CD14-positive monocyte (primary cell): ENCODE data around the gene SPTBN1. TPM values are rescaled to one million over a fixed set of nuclear protein-coding genes. Genes with fewer than 3 reads are reported as not detected.

Experiments used
- DNase-seq, 3 donors: peaks; one replicate each; pipeline ENCODE4 v3.0.0-alpha.2; 2011 to 2022
- H2AFZ ChIP-seq: 2 replicates; pipeline ENCODE4 v1.6.0; 2012; ENCODE audit warnings: mild to moderate bottlenecking, low read depth, low read length, inconsistent platforms; ENCODE audit not compliant: insufficient read depth, poor library complexity, severe bottlenecking
- H3K27ac ChIP-seq, 2 donors: 1 replicate in 1 of 2; 2 replicates in 1 of 2; pipeline ENCODE4 v1.5.1; 2012 to 2013; ENCODE audit warnings: low read length in 2 of 2, control low read depth in 1 of 2, inconsistent platforms in 1 of 2, low read depth in 1 of 2, mild to moderate bottlenecking in 1 of 2
- H3K27me3 ChIP-seq, 2 donors: one replicate each; pipeline versions ENCODE4 v1.6.0 to v1.6.1; 2011 to 2013; ENCODE audit warnings: low read length in 2 of 2; ENCODE audit not compliant: control insufficient read depth in 2 of 2, insufficient read depth in 2 of 2
- H3K36me3 ChIP-seq, 2 donors: replicated peaks in 1 of 2; 1 replicate in 1 of 2; 2 replicates in 1 of 2; pipeline versions ENCODE4 v1.5.1 to v1.6.1; 2012 to 2013; ENCODE audit warnings: low read length in 2 of 2, control low read depth in 1 of 2, inconsistent platforms in 1 of 2, mild to moderate bottlenecking in 1 of 2; ENCODE audit not compliant: insufficient read depth in 2 of 2, control insufficient read depth in 1 of 2
- H3K4me1 ChIP-seq, 2 donors: 1 replicate in 1 of 2; 2 replicates in 1 of 2; pipeline versions ENCODE4 v1.5.1 to v1.6.1; 2012 to 2013; ENCODE audit warnings: low read length in 2 of 2, control low read depth in 1 of 2, inconsistent platforms in 1 of 2, mild to moderate bottlenecking in 1 of 2, moderate library complexity in 1 of 2; ENCODE audit not compliant: insufficient read depth in 2 of 2, control insufficient read depth in 1 of 2
- H3K4me2 ChIP-seq: replicated peaks from 2 replicates; pipeline ENCODE3; 2012; ENCODE audit warnings: low read length, moderate library complexity, mild to moderate bottlenecking; ENCODE audit not compliant: poor library complexity, severe bottlenecking; ENCODE audit errors: extremely low read depth
- H3K4me3 ChIP-seq, 3 experiments: fragments of 200-600 bp in 1 of 3; sonication (generic) in 1 of 3; replicated peaks in 1 of 3; 1 replicate in 2 of 3; 2 replicates in 1 of 3; pipeline ENCODE4 v1.5.1; 2011 to 2013; ENCODE audit warnings: low read length in 3 of 3, mild to moderate bottlenecking in 3 of 3, control low read depth in 2 of 3, low read depth in 2 of 3, inconsistent platforms in 1 of 3, moderate library complexity in 1 of 3
- H3K79me2 ChIP-seq: 2 replicates; pipeline ENCODE4 v1.6.0; 2012; ENCODE audit warnings: mild to moderate bottlenecking, control low read depth, inconsistent platforms, low read length, moderate library complexity; ENCODE audit not compliant: insufficient read depth
- H3K9ac ChIP-seq: 2 replicates; pipeline ENCODE4 v1.6.0; 2017; ENCODE audit warnings: low read length, mild to moderate bottlenecking; ENCODE audit not compliant: insufficient read depth, poor library complexity, severe bottlenecking
- H3K9me3 ChIP-seq, 2 donors: replicated peaks in 1 of 2; 1 replicate in 1 of 2; 2 replicates in 1 of 2; pipeline versions ENCODE4 v1.5.1 to v1.6.1; 2012 to 2013; ENCODE audit warnings: low read length in 2 of 2, control low read depth in 1 of 2; ENCODE audit not compliant: control insufficient read depth in 1 of 2, insufficient read depth in 1 of 2
- H4K20me1 ChIP-seq: 2 replicates; pipeline ENCODE4 v1.6.0; 2012; ENCODE audit warnings: mild to moderate bottlenecking, low read length, control low read depth, moderate library complexity; ENCODE audit not compliant: insufficient read depth
- H3K27ac Mint-ChIP-seq, 7 donors: one replicate each; pipeline ENCODE4 v1.8.0; 2020; ENCODE audit warnings: mild to moderate bottlenecking in 7 of 7, mixed read lengths in 7 of 7, moderate library complexity in 6 of 7, inconsistent platforms in 2 of 7
- H3K27me3 Mint-ChIP-seq, 3 donors: one replicate each; pipeline ENCODE4 v1.8.0; 2021 to 2022; ENCODE audit warnings: low read depth in 3 of 3, mild to moderate bottlenecking in 3 of 3, mixed read lengths in 3 of 3, moderate library complexity in 3 of 3, inconsistent platforms in 1 of 3
- H3K36me3 Mint-ChIP-seq, 2 donors: one replicate each; pipeline ENCODE4 v1.8.0; 2020; ENCODE audit warnings: mixed read lengths in 2 of 2, inconsistent platforms in 1 of 2, mild to moderate bottlenecking in 1 of 2
- H3K4me1 Mint-ChIP-seq: one replicate; pipeline ENCODE4 v1.8.0; 2020; ENCODE audit warnings: mild to moderate bottlenecking, mixed read lengths
- H3K4me3 Mint-ChIP-seq, 2 donors: one replicate each; pipeline ENCODE4 v1.8.0; 2020; ENCODE audit warnings: mild to moderate bottlenecking in 2 of 2, mixed read lengths in 2 of 2, moderate library complexity in 1 of 2
- H3K9me3 Mint-ChIP-seq, 7 donors: one replicate each; pipeline ENCODE4 v1.8.0; 2020 to 2022; ENCODE audit warnings: mixed read lengths in 7 of 7, mild to moderate bottlenecking in 6 of 7, moderate library complexity in 6 of 7, inconsistent platforms in 2 of 7
- WGBS: methylation state at CpG from one replicate; pipeline ENCODE4 v1.1.5; 2013; ENCODE audit warnings: missing lambda C conversion rate; ENCODE audit not compliant: insufficient coverage; 5-methylcytosine and 5-hydroxymethylcytosine counted together
- intact Hi-C, 2 donors: fragments of 100-400 bp; cut with micrococcal nuclease; formaldehyde crosslinking; loops; one replicate each; pipeline versions ENCODE4 v1.15.0 to v1.15.1; 2023
- polyA plus RNA-seq, 3 donors: library from polyadenylated mRNA; depleted of rRNA in 1 of 3; unstranded in 2 of 3; stranded (reverse) in 1 of 3; fragments of 300-500 nt in 2 of 3; fragments of >200 nt in 1 of 3; fragmentation: Illumina TruSeq in 2 of 3; gene quantifications; 1 replicate in 2 of 3; 2 replicates in 1 of 3; pipeline ENCODE4 v1.2.3, GENCODE V29; 2012 to 2021
- TF ChIP-seq, protein P1 (sequence below): fragments of 200-600 bp; IDR thresholded peaks from one replicate; pipeline ENCODE4 v1.8.0; 2022; ENCODE audit warnings: antibody characterized with exemption, mild to moderate bottlenecking

Gene SPTBN1
- polyA plus RNA-seq, 3 donors, result 0.79 to 2.8 (median 1.7) TPM

DNA sequence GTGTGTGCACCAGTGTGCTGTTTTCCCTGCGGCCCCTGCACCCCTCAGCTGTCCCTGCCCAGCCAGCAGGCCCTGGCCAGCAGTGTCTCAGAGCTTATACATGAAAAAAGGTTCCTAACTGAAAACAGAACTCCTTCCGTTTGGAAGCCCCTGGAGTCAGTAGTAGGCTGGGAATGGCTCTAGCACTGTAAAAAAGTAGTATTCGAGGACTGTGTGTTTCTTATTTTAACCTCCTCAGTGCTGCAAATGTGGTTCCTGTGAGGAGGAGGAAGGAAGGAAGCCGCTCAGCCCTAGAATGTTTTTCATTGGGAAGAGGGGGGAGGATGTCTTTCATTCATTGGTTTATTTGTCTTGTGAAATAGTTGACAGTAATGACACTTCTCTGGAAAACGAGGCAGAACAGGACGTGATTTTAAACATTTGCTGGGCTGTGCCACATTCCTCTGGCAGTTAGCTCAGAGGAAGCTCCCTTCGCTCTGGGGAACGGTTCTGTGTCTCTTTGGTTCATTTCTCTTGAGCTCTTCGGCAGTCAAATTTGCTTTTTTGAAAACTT lies 103.5 kb downstream of the SPTBN1 start:
- Mint-ChIP-seq H3K9me3 (no peaks in the 10 kb centered on the region), H3K4me1 (peaks cover 50% of the 10 kb centered on the region), H3K36me3 (peaks cover 4% of the 10 kb centered on the region in 2 donors), H3K27ac (peak overlapping the region; percentile 94 to 99 (median 98)), H3K4me3 (peak overlapping the region; percentile 97 to 98), H3K27me3 (peaks cover 1 to 10% (median 8%) of the 10 kb centered on the region in 3 donors)
- Histone ChIP-seq H2AFZ (peak overlapping the region; percentile 61), H3K4me1 (peaks cover 31 to 44% of the 10 kb centered on the region in 2 donors), H3K4me3 (peak overlapping the region; percentile 58 to 87 (median 82)), H3K27ac (peak overlapping the region; percentile 92 to 96), H3K36me3 (no peaks in the 10 kb centered on the region), H4K20me1 (no peaks in the 10 kb centered on the region), H3K4me2 (peak overlapping the region; percentile 97), H3K79me2 (peaks cover 46% of the 10 kb centered on the region), H3K27me3 (no peaks in the 10 kb centered on the region), H3K9ac (peak overlapping the region; percentile 81), H3K9me3 (no peaks in the 10 kb centered on the region)
- intact Hi-C loops, result no loop called here
- 0% methylated on average over 6 of the region's 9 CpGs for WGBS
- TF ChIP-seq, protein P1, sequence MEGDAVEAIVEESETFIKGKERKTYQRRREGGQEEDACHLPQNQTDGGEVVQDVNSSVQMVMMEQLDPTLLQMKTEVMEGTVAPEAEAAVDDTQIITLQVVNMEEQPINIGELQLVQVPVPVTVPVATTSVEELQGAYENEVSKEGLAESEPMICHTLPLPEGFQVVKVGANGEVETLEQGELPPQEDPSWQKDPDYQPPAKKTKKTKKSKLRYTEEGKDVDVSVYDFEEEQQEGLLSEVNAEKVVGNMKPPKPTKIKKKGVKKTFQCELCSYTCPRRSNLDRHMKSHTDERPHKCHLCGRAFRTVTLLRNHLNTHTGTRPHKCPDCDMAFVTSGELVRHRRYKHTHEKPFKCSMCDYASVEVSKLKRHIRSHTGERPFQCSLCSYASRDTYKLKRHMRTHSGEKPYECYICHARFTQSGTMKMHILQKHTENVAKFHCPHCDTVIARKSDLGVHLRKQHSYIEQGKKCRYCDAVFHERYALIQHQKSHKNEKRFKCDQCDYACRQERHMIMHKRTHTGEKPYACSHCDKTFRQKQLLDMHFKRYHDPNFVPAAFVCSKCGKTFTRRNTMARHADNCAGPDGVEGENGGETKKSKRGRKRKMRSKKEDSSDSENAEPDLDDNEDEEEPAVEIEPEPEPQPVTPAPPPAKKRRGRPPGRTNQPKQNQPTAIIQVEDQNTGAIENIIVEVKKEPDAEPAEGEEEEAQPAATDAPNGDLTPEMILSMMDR, result no peak
- DNase-seq, result peak in 2 of 3 donors; percentile 43 to 59

GRCh38 chr2:54560146-54560881 lies 104.2 kb downstream of the SPTBN1 start:
- DNase-seq, result peak; percentile 60 to 79 (median 69)
- Mint-ChIP-seq H3K9me3 (no peaks in the 10 kb centered on the region), H3K4me1 (peaks cover 49% of the 10 kb centered on the region), H3K27ac (peak overlapping the region; percentile 94 to 99 (median 98)), H3K36me3 (peaks cover 4 to 5% of the 10 kb centered on the region in 2 donors), H3K4me3 (peak overlapping the region; percentile 97 to 98), H3K27me3 (peaks cover 1 to 10% (median 4%) of the 10 kb centered on the region in 3 donors)
- no peaks in the 10 kb centered on the region for H3K36me3 ChIP-seq
- no peaks in the 10 kb centered on the region for H3K27me3 ChIP-seq
- peaks cover 52% of the 10 kb centered on the region for H3K79me2 ChIP-seq
- H3K9me3 ChIP-seq, result no peaks in the 10 kb centered on the region
- H3K27ac ChIP-seq, result peak overlapping the region; percentile 92 to 96
- TF ChIP-seq, protein P1, result no peak
- H4K20me1 ChIP-seq, result no peaks in the 10 kb centered on the region
- H2AFZ ChIP-seq, result peak overlapping the region; percentile 61
- peak overlapping the region; percentile 58 to 87 (median 82) for H3K4me3 ChIP-seq
- intact Hi-C loops, result no loop called here
- peak overlapping the region; percentile 97 for H3K4me2 ChIP-seq
- peaks cover 31 to 44% of the 10 kb centered on the region in 2 donors for H3K4me1 ChIP-seq
- WGBS, result 0% methylated on average over 4 of the region's 19 CpGs
- H3K9ac ChIP-seq, result peak overlapping the region; percentile 81
